ENCODE measurements around the gene SHLD1. TPM values are rescaled to one million over a fixed set of nuclear protein-coding genes. Genes with fewer than 3 reads are reported as not detected.

The SHLD1 gene
- total and polyA plus RNA-seq, 2 experiments from 2014 or later = 2.6 to 6.7 TPM

DNA sequence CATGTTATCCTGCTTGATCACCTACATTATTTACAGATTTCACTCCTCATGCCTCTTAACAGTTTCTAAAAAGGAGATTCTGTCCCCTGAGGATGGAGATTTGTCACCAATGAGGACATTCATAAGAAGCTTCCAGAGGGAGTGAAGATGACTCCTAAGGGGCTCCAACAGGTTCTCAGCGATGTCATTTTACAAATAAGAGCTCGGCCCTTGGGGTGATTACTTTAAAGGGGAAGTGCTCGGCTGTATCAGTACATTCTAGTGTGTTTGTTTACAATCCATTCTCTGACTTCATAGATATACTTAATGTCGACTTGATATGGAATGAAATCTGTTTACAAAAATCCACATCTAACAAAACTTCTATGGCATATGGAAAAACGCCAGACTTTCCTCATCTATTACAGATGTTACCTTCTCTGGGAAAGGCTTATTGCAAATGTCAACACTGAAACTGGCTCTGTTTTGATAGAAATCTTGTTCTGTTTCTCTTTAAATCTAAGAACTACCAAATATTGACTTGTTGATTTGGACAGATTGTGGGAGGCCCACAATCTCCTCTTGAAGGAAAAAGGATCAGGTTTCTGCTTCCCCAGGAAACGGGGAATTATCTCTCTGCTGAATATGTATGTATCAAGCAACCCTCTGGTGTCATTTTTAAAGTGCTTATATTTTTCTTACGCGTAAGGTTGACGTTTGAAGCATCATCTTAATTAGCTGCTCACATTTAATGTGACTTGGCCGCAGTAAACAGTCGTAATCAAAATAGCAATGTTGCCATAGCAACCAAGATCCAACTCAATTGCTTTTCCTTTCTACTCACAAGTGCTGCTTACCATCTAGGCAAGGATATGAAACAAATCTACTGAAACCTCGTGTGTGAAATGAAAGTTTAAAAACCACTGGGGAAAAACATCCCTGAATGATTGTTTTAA, 95.7 kb downstream of the SHLD1 start:
- Histone ChIP-seq H3K4me1 (ENCODE audit: insufficient read depth) (peaks cover 19% of the 10 kb centered on the region), H3K27me3 (replicated peaks; ENCODE audit: insufficient read depth) (0 out of 2 replicates have a peak, but pooled peaks cover 10% of the 10 kb centered on the region), H3K27ac (no peak overlapping the region), H4K20me1 (ENCODE audit: insufficient read depth) (no peaks in the 10 kb centered on the region), H3F3A (ENCODE audit: insufficient read depth) (0 out of 2 replicates have a peak, but pooled peaks cover 7% of the 10 kb centered on the region), H3K4me2 (ENCODE audit: unreplicated experiment) (no peak overlapping the region), H3K9me2 (ENCODE audit: insufficient read depth) (no peaks in the 10 kb centered on the region), H2AFZ (no peak overlapping the region), H3K4me3 (no peak overlapping the region), H3K79me2 (ENCODE audit: insufficient read depth) (no peaks in the 10 kb centered on the region), H3K36me3 (ENCODE audit: low read depth) (no peaks in the 10 kb centered on the region), H3K9me3 (ENCODE audit: low read depth) (no peaks in the 10 kb centered on the region), H3K9ac (no peak overlapping the region)
- peak; percentile 49 for DNase-seq
- WGBS, 2 experiments (ENCODE audit: low coverage in 1 of 2, low lambda C conversion rate in 2 of 2, missing lambda C conversion rate in 2 of 2) = 33 to 38% methylated on average over 12 of the region's 12 CpGs
- in situ Hi-C loops (cut with MboI) = no loop called here
- TF ChIP-seq EZH2 (IDR thresholded peaks at IDR 0.05; ENCODE audit: insufficient read depth, poor library complexity, severe bottlenecking) (no peak), EZH2phosphoT487 (IDR thresholded peaks at IDR 0.05; ENCODE audit: insufficient read depth, low read depth) (no peak)

DNA sequence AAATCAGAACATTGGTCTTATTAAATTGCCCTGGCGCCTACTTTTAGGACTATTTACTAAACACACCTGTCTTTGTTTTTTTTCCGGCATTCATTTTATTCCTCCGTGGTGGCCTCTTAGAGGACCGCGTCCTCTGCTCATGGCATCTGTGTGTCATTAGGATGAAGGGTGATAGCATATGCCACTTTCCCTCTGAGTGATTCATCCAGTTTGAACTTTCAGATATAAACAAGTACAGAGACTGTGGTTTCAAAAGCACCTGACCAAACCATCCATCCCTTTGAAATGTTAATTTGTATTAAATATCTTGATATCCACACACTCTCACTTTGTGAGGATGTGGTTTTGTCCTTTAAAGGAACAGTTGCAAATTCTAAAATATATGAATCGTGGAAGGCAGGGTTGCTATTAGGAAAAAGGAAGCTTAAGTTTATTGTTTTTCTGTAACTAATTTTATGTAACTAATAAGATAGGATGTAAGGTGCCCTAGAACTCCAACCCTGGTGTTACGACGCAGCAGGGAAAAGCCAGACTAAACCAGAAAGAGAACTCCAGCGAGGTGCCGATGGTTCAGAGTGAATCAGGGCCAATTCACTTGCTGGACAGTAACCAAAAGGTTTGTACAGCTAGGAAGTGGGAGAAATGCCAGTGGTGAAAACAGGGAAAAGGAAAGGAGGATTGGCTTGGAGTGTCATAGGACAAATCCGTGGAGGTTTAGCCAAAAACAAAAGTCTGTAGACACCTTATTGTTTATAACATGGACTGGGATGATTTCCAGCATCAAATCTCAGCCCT, 98.7 kb downstream of the SHLD1 start:
- Histone ChIP-seq H3K9me3 (ENCODE audit: low read depth) (no peaks in the 10 kb centered on the region), H3K4me3 (no peak overlapping the region), H3K27ac (no peak overlapping the region), H3K79me2 (ENCODE audit: insufficient read depth) (no peaks in the 10 kb centered on the region), H3F3A (ENCODE audit: insufficient read depth) (0 out of 2 replicates have a peak, but pooled peaks cover 4% of the 10 kb centered on the region), H3K4me2 (ENCODE audit: unreplicated experiment) (peak overlapping the region; percentile 40), H2AFZ (no peak overlapping the region), H3K4me1 (ENCODE audit: insufficient read depth) (peaks cover 12% of the 10 kb centered on the region), H3K9me2 (ENCODE audit: insufficient read depth) (no peaks in the 10 kb centered on the region), H4K20me1 (ENCODE audit: insufficient read depth) (no peaks in the 10 kb centered on the region), H3K36me3 (ENCODE audit: low read depth) (no peaks in the 10 kb centered on the region), H3K9ac (no peak overlapping the region), H3K27me3 (replicated peaks; ENCODE audit: insufficient read depth) (0 out of 2 replicates have a peak, but pooled peaks cover 10% of the 10 kb centered on the region)
- TF ChIP-seq EZH2phosphoT487 (IDR thresholded peaks at IDR 0.05; ENCODE audit: insufficient read depth, low read depth) = no peak
- no peak for TF ChIP-seq EZH2 (IDR thresholded peaks at IDR 0.05; ENCODE audit: insufficient read depth, poor library complexity, severe bottlenecking)
- in situ Hi-C loops (cut with MboI) = no loop called here
- WGBS, 2 experiments (ENCODE audit: low coverage in 1 of 2, low lambda C conversion rate in 2 of 2, missing lambda C conversion rate in 2 of 2) = 48 to 52% methylated on average over 11 of the region's 11 CpGs
- peak; percentile 72 for DNase-seq

DNA sequence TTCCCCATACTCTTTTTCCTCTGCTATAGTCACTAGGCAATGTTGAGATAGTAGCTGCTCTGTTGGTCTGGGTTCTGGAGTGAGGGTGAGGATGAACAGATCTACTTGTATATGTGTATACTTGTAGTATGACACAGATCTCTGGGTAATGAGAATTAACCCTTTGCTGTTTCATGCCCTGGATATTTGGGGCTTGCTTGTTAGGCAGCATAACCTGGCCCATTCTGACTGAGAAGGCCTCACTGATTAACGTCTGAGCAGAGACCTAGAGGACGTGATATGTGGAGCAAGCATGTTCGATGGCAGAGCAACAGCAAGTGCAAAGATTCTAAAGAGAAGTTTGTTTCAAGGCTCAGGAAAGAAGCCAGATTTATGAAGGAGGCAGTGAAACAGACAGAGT, 105.7 kb downstream of the SHLD1 start:
- in situ Hi-C loops (cut with MboI) = no loop called here
- no peaks in the 10 kb centered on the region for H3F3A ChIP-seq (ENCODE audit: insufficient read depth)
- H2AFZ ChIP-seq = no peak overlapping the region
- TF ChIP-seq EZH2phosphoT487 (IDR thresholded peaks at IDR 0.05; ENCODE audit: insufficient read depth, low read depth) = no peak
- TF ChIP-seq EZH2 (IDR thresholded peaks at IDR 0.05; ENCODE audit: insufficient read depth, poor library complexity, severe bottlenecking) = no peak
- H3K9me2 ChIP-seq (ENCODE audit: insufficient read depth) = no peaks in the 10 kb centered on the region
- no peaks in the 10 kb centered on the region for H3K4me1 ChIP-seq (ENCODE audit: insufficient read depth)
- H3K79me2 ChIP-seq (ENCODE audit: insufficient read depth) = no peaks in the 10 kb centered on the region
- no peaks in the 10 kb centered on the region for H4K20me1 ChIP-seq (ENCODE audit: insufficient read depth)
- H3K27me3 ChIP-seq (replicated peaks; ENCODE audit: insufficient read depth) = no peaks in the 10 kb centered on the region
- no peak overlapping the region for H3K9ac ChIP-seq
- no peak overlapping the region for H3K27ac ChIP-seq
- WGBS, 2 experiments (ENCODE audit: low coverage in 1 of 2, low lambda C conversion rate in 2 of 2, missing lambda C conversion rate in 2 of 2) = 67 to 72% methylated on average over 3 of the region's 3 CpGs
- DNase-seq = no peak
- H3K4me3 ChIP-seq = no peak overlapping the region
- H3K4me2 ChIP-seq (ENCODE audit: unreplicated experiment) = no peak overlapping the region
- H3K36me3 ChIP-seq (ENCODE audit: low read depth) = no peaks in the 10 kb centered on the region
- H3K9me3 ChIP-seq (ENCODE audit: low read depth) = no peaks in the 10 kb centered on the region

DNA sequence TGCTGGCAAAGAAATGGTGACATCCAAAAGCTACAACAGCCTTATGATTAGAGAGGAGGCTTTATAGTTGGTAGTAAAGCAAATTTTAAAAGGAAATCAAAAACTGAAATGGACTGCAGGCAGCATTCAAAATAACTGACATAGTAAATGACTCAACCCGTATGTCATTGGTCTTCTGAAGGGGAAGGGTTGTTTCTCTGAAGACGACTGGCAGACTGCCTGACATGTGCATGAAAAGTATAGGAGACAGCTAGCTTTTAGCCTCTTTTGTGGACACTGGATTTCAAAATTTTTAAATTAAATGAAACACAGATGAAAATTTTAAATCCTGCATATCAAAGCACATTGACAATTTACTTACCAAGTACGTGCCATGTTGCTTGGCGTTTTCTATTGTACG, 109.4 kb downstream of the SHLD1 start:
- no peak overlapping the region for H3K27ac ChIP-seq
- H2AFZ ChIP-seq = no peak overlapping the region
- no peaks in the 10 kb centered on the region for H3K27me3 ChIP-seq (replicated peaks; ENCODE audit: insufficient read depth)
- H3K4me3 ChIP-seq = no peak overlapping the region
- TF ChIP-seq EZH2 (IDR thresholded peaks at IDR 0.05; ENCODE audit: insufficient read depth, poor library complexity, severe bottlenecking) (no peak), EZH2phosphoT487 (IDR thresholded peaks at IDR 0.05; ENCODE audit: insufficient read depth, low read depth) (no peak)
- H3K9ac ChIP-seq = no peak overlapping the region
- no peaks in the 10 kb centered on the region for H4K20me1 ChIP-seq (ENCODE audit: insufficient read depth)
- peaks cover 6% of the 10 kb centered on the region; the same call in 1 of the 2 replicates for H3F3A ChIP-seq (ENCODE audit: insufficient read depth)
- WGBS, 2 experiments (ENCODE audit: low coverage in 1 of 2, low lambda C conversion rate in 2 of 2, missing lambda C conversion rate in 2 of 2) = 47 to 48% methylated on average over 5 of the region's 5 CpGs
- DNase-seq = peak; percentile 20
- no peaks in the 10 kb centered on the region for H3K36me3 ChIP-seq (ENCODE audit: low read depth)
- in situ Hi-C loops (cut with MboI) = loop anchor here (10.0 kb wide), 1 partner anchor 55 kb away; no protein-coding TSS in a partner anchor
- H3K4me2 ChIP-seq (ENCODE audit: unreplicated experiment) = no peak overlapping the region
- H3K79me2 ChIP-seq (ENCODE audit: insufficient read depth) = no peaks in the 10 kb centered on the region
- no peaks in the 10 kb centered on the region for H3K9me3 ChIP-seq (ENCODE audit: low read depth)
- no peaks in the 10 kb centered on the region for H3K9me2 ChIP-seq (ENCODE audit: insufficient read depth)
- peaks cover 16% of the 10 kb centered on the region for H3K4me1 ChIP-seq (ENCODE audit: insufficient read depth)

Measured in GM23248 (cell line).